Brain microvascular endothelial cell (primary cell): ENCODE measurements around the gene DDX10.
A peak's percentile ranks its signal among the peaks of the same experiment; 100 is the strongest.

Experiments
- DNase-seq: peaks from one replicate; pipeline ENCODE4 v3.0.0-alpha.2; 2020
- H3K27ac ChIP-seq: fragments of 250-450 bp; sonication (Bioruptor Pico); 2 replicates; pipeline ENCODE4 v1.5.1; 2020; ENCODE audit warnings: mild to moderate bottlenecking, moderate library complexity
- H3K27me3 ChIP-seq: fragments of 250-450 bp; sonication (Bioruptor Pico); replicated peaks from 2 replicates; pipeline ENCODE4 v1.5.1; 2020; ENCODE audit warnings: mild to moderate bottlenecking
- H3K36me3 ChIP-seq: fragments of 250-450 bp; sonication (Bioruptor Pico); replicated peaks from 2 replicates; pipeline ENCODE4 v1.5.1; 2020; ENCODE audit warnings: mild to moderate bottlenecking
- H3K4me3 ChIP-seq: 2 replicates; pipeline ENCODE4 v1.5.1; 2011; ENCODE audit warnings: low read depth, mild to moderate bottlenecking, control low read depth, low read length, moderate library complexity
- in situ Hi-C: cut with HindIII; loops from 2 replicates; pipeline ENCODE4 v1.10.0; 2017; ENCODE audit warnings: low sequenced_read_pairs, low pct_ligation_motif_present
- TF ChIP-seq, protein P1 (sequence below): IDR thresholded peaks from 2 replicates; pipeline ENCODE4 v1.5.1; 2011; ENCODE audit warnings: low read depth, mild to moderate bottlenecking, moderate library complexity, low read length, control low read depth, inconsistent platforms; ENCODE audit errors: missing control alignments

The DDX10 gene

GRCh38 chr11:108851781-108852180 lies 186.9 kb downstream of the DDX10 start:
- no peak overlapping the region for H3K27ac ChIP-seq
- H3K36me3 ChIP-seq: no peaks in the 10 kb centered on the region
- DNase-seq: no peak
- TF ChIP-seq, protein P1, sequence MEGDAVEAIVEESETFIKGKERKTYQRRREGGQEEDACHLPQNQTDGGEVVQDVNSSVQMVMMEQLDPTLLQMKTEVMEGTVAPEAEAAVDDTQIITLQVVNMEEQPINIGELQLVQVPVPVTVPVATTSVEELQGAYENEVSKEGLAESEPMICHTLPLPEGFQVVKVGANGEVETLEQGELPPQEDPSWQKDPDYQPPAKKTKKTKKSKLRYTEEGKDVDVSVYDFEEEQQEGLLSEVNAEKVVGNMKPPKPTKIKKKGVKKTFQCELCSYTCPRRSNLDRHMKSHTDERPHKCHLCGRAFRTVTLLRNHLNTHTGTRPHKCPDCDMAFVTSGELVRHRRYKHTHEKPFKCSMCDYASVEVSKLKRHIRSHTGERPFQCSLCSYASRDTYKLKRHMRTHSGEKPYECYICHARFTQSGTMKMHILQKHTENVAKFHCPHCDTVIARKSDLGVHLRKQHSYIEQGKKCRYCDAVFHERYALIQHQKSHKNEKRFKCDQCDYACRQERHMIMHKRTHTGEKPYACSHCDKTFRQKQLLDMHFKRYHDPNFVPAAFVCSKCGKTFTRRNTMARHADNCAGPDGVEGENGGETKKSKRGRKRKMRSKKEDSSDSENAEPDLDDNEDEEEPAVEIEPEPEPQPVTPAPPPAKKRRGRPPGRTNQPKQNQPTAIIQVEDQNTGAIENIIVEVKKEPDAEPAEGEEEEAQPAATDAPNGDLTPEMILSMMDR: no peak
- H3K27me3 ChIP-seq: no peaks in the 10 kb centered on the region
- no peak overlapping the region for H3K4me3 ChIP-seq
- in situ Hi-C loops: no loop called here

GRCh38 chr11:108852701-108853100 lies 187.8 kb downstream of the DDX10 start:
- DNase-seq: no peak
- no peaks in the 10 kb centered on the region for H3K36me3 ChIP-seq
- in situ Hi-C loops: no loop called here
- H3K4me3 ChIP-seq: no peak overlapping the region
- TF ChIP-seq, protein P1: no peak
- H3K27ac ChIP-seq: no peak overlapping the region
- no peaks in the 10 kb centered on the region for H3K27me3 ChIP-seq

- Histone ChIP-seq H3K36me3 (no peaks in the 10 kb centered on the region), H3K27ac (no peak overlapping the region)
- in situ Hi-C loops: no loop called here
Observed at GRCh38 chr11:108853151-108853550, 188.3 kb downstream of the DDX10 start.

DNA sequence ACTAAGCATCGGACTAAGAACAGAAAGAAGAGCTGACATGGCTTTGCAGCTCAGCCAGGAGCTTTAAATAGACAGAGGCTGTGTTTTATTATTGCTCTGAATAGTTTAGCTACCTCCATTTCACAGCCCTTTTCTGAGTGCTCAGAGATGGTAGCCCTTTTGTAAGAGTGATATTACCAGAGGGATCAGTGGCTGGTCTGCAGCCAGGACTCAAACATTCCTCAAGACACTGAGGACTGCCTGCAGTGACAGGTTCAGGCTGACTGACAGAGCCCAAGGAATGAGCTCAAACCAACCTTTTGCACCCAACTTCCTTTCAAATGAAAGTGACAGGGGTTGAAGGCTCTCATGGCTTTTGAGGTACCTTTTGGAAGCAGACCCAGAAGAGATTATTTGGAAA lies 189.0 kb downstream of the DDX10 start:
- in situ Hi-C loops: no loop called here
- no peaks in the 10 kb centered on the region for H3K27me3 ChIP-seq
- H3K27ac ChIP-seq: no peak overlapping the region
- TF ChIP-seq, protein P1: no peak
- DNase-seq: peak; percentile 12
- H3K4me3 ChIP-seq: no peak overlapping the region
- H3K36me3 ChIP-seq: no peaks in the 10 kb centered on the region

More at GRCh38 chr11:108853151-108853550, 188.3 kb downstream of the DDX10 start:
- H3K27me3 ChIP-seq: no peaks in the 10 kb centered on the region
- no peak for DNase-seq
- TF ChIP-seq, protein P1: no peak
- H3K4me3 ChIP-seq: no peak overlapping the region

DNA sequence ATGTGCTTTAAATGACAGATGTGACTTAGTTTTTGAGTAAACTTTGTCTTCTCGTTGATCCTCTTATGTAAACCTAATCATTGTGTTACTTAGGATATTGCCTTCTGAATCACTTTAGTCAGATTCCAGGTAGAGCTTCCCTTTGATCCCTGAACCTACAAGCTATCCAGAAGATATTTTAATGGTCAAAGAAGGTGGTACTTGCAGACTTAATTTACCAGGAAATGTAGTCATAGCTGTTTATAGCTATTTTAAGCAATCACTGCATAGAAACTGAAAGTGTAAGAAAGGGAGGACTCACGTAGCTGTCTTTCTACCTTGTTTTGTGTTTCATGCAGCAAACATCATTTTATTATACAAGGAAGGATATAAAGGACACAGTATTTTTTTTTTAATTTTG lies 189.5 kb downstream of the DDX10 start:
- no peak overlapping the region for H3K4me3 ChIP-seq
- TF ChIP-seq, protein P1: no peak
- in situ Hi-C loops: no loop called here

DNA sequence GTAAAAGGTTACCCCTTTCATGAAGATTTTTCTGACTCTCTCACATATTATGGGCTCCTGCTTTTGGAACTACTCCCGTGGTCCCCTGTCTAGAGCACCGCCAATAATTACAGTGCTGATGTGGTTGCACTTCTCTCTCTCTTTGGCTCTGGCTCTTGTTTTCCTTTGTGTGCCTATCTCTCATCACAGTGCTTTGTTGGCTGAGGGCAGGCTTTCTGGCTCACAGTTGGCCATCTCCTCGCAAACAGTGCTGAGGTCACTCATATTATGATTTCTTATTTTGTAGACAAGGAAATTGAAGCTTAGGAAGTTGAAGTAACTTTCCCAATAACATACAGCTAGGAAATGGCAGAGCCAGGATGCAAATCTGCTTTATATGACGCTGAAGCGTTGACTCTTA lies 192.5 kb downstream of the DDX10 start:
- in situ Hi-C loops: no loop called here
- no peaks in the 10 kb centered on the region for H3K27me3 ChIP-seq
- no peak overlapping the region for H3K27ac ChIP-seq
- no peak for DNase-seq
- no peak overlapping the region for H3K4me3 ChIP-seq
- H3K36me3 ChIP-seq: no peaks in the 10 kb centered on the region
- TF ChIP-seq, protein P1: no peak

More for the DNA sequence above, 189.5 kb downstream of the DDX10 start:
- Histone ChIP-seq H3K36me3 (no peaks in the 10 kb centered on the region), H3K27me3 (no peaks in the 10 kb centered on the region), H3K27ac (no peak overlapping the region)
- no peak for DNase-seq
